SK-N-SH treated with all-trans-retinoic acid at 6 μM for 48 hours (cell line): Measurements from ENCODE around the gene UAP1.
"Not testable (repeated sequence)": the region's sequence is repeated elsewhere in the genome, so short reads cannot be mapped to it uniquely, and the experiment has no call there.

Experiments
- ATAC-seq: fragments of 200-7000 bp; cut with Tn5 transposase; 3 replicates; pipeline ENCODE4 v1.9.1; 2020; ENCODE audit warnings: mild to moderate bottlenecking, moderate library complexity
- ARNTL ChIP-seq: fragments of 450-650 bp; formaldehyde crosslinking; IDR thresholded peaks from 2 replicates; pipeline ENCODE4 v1.5.0; 2020; ENCODE audit warnings: low read depth, mild to moderate bottlenecking, moderate library complexity, borderline replicate concordance
- BACH2 ChIP-seq: fragments of 250-450 bp; sonication (Bioruptor Pico); IDR thresholded peaks from 2 replicates; pipeline ENCODE4 v1.9.0; 2021; ENCODE audit warnings: mild to moderate bottlenecking, borderline replicate concordance
- CSDC2 ChIP-seq: fragments of 250-450 bp; sonication (Bioruptor Pico); IDR thresholded peaks from 2 replicates; pipeline ENCODE4 v1.5.0; 2020; ENCODE audit warnings: mild to moderate bottlenecking, moderate library complexity
- CSRNP3 ChIP-seq: fragments of 250-450 bp; sonication (Bioruptor Pico); IDR thresholded peaks from 2 replicates; pipeline ENCODE4 v1.5.1; 2021; ENCODE audit warnings: mild to moderate bottlenecking, moderate library complexity
- ESRRG ChIP-seq: fragments of 250-450 bp; sonication (Bioruptor Pico); IDR thresholded peaks from 2 replicates; pipeline ENCODE4 v1.6.1; 2021; ENCODE audit warnings: mild to moderate bottlenecking
- GLIS3 ChIP-seq: fragments of 250-450 bp; sonication (Bioruptor Pico); IDR thresholded peaks from 2 replicates; pipeline ENCODE4 v1.5.0; 2020; ENCODE audit warnings: mild to moderate bottlenecking, moderate library complexity
- ISL1 ChIP-seq: fragments of 250-450 bp; sonication (Bioruptor Pico); IDR thresholded peaks from 2 replicates; pipeline ENCODE4 v2.1.2; 2022; ENCODE audit warnings: mild to moderate bottlenecking, moderate library complexity
- OSR1 ChIP-seq: fragments of 250-450 bp; sonication (Bioruptor Pico); IDR thresholded peaks from 2 replicates; pipeline ENCODE4 v1.8.0; 2022; ENCODE audit warnings: moderate library complexity, mild to moderate bottlenecking, inconsistent platforms
- POU6F1 ChIP-seq: fragments of 250-450 bp; sonication (Bioruptor Pico); IDR thresholded peaks from 2 replicates; pipeline ENCODE4 v1.8.0; 2021; ENCODE audit warnings: low read depth, mild to moderate bottlenecking, moderate library complexity, borderline replicate concordance
- PPARA ChIP-seq: fragments of 250-450 bp; sonication (Bioruptor Pico); IDR thresholded peaks from 2 replicates; pipeline ENCODE4 v1.5.0; 2020; ENCODE audit warnings: mild to moderate bottlenecking, borderline replicate concordance
- RARB ChIP-seq: fragments of 250-450 bp; sonication (Bioruptor Pico); IDR thresholded peaks from 2 replicates; pipeline ENCODE4 v1.8.0; 2021; ENCODE audit warnings: mild to moderate bottlenecking, moderate library complexity
- SNAI2 ChIP-seq: fragments of 250-450 bp; sonication (Bioruptor Pico); IDR thresholded peaks from 2 replicates; pipeline ENCODE4 v1.5.0; 2020; ENCODE audit warnings: mild to moderate bottlenecking, moderate library complexity
- TCF4 ChIP-seq: fragments of 250-450 bp; sonication (Bioruptor Pico); IDR thresholded peaks from 2 replicates; pipeline ENCODE4 v1.8.0; 2021; ENCODE audit warnings: mild to moderate bottlenecking, moderate library complexity, borderline replicate concordance
- TOX ChIP-seq: fragments of 250-450 bp; sonication (Bioruptor Pico); IDR thresholded peaks from 2 replicates; pipeline ENCODE4 v1.8.0; 2021; ENCODE audit warnings: mild to moderate bottlenecking, moderate library complexity, borderline replicate concordance
- ZFP3 ChIP-seq: fragments of 250-450 bp; sonication (Bioruptor Pico); IDR thresholded peaks from 2 replicates; pipeline ENCODE4 v1.5.0; 2020; ENCODE audit warnings: mild to moderate bottlenecking, moderate library complexity
- ZFP30 ChIP-seq: fragments of 450-650 bp; formaldehyde crosslinking; IDR thresholded peaks from 2 replicates; pipeline ENCODE4 v1.5.0; 2022; ENCODE audit warnings: mild to moderate bottlenecking, moderate library complexity
- ZNF565 ChIP-seq: fragments of 450-650 bp; formaldehyde crosslinking; conservative IDR thresholded peaks from 2 replicates; pipeline ENCODE4 v1.5.0; 2020; ENCODE audit warnings: low read depth, mild to moderate bottlenecking, moderate library complexity
- TF ChIP-seq, protein P1 (sequence below): fragments of 250-450 bp; sonication (Bioruptor Pico); IDR thresholded peaks from 2 replicates; pipeline ENCODE4 v1.5.0; 2020; ENCODE audit warnings: mild to moderate bottlenecking, moderate library complexity
- TF ChIP-seq, protein P2 (sequence below): fragments of 250-450 bp; sonication (Bioruptor Pico); IDR thresholded peaks from 2 replicates; pipeline ENCODE4 v1.8.0; 2020; ENCODE audit warnings: mild to moderate bottlenecking, moderate library complexity, borderline replicate concordance

The UAP1 gene

GRCh38 chr1:162570718-162571117, 9.2 kb downstream of the UAP1 start:
- no peak for ATAC-seq
- no peak for TF ChIP-seq CSDC2
- no peak for TF ChIP-seq TCF4 (CRISPR knock-in tag)
- TF ChIP-seq ZFP3 (CRISPR knock-in tag), result no peak
- no peak for TF ChIP-seq PPARA (CRISPR knock-in tag)
- no peak for TF ChIP-seq ARNTL (CRISPR knock-in tag)
- TF ChIP-seq, protein P1, sequence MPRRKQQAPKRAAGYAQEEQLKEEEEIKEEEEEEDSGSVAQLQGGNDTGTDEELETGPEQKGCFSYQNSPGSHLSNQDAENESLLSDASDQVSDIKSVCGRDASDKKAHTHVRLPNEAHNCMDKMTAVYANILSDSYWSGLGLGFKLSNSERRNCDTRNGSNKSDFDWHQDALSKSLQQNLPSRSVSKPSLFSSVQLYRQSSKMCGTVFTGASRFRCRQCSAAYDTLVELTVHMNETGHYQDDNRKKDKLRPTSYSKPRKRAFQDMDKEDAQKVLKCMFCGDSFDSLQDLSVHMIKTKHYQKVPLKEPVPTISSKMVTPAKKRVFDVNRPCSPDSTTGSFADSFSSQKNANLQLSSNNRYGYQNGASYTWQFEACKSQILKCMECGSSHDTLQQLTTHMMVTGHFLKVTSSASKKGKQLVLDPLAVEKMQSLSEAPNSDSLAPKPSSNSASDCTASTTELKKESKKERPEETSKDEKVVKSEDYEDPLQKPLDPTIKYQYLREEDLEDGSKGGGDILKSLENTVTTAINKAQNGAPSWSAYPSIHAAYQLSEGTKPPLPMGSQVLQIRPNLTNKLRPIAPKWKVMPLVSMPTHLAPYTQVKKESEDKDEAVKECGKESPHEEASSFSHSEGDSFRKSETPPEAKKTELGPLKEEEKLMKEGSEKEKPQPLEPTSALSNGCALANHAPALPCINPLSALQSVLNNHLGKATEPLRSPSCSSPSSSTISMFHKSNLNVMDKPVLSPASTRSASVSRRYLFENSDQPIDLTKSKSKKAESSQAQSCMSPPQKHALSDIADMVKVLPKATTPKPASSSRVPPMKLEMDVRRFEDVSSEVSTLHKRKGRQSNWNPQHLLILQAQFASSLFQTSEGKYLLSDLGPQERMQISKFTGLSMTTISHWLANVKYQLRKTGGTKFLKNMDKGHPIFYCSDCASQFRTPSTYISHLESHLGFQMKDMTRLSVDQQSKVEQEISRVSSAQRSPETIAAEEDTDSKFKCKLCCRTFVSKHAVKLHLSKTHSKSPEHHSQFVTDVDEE (CRISPR knock-in tag), result no peak
- TF ChIP-seq OSR1 (CRISPR knock-in tag), result no peak
- TF ChIP-seq ZNF565 (CRISPR knock-in tag), result no peak
- TF ChIP-seq, protein P2, sequence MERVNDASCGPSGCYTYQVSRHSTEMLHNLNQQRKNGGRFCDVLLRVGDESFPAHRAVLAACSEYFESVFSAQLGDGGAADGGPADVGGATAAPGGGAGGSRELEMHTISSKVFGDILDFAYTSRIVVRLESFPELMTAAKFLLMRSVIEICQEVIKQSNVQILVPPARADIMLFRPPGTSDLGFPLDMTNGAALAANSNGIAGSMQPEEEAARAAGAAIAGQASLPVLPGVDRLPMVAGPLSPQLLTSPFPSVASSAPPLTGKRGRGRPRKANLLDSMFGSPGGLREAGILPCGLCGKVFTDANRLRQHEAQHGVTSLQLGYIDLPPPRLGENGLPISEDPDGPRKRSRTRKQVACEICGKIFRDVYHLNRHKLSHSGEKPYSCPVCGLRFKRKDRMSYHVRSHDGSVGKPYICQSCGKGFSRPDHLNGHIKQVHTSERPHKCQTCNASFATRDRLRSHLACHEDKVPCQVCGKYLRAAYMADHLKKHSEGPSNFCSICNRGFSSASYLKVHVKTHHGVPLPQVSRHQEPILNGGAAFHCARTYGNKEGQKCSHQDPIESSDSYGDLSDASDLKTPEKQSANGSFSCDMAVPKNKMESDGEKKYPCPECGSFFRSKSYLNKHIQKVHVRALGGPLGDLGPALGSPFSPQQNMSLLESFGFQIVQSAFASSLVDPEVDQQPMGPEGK (CRISPR knock-in tag), result no peak

DNA sequence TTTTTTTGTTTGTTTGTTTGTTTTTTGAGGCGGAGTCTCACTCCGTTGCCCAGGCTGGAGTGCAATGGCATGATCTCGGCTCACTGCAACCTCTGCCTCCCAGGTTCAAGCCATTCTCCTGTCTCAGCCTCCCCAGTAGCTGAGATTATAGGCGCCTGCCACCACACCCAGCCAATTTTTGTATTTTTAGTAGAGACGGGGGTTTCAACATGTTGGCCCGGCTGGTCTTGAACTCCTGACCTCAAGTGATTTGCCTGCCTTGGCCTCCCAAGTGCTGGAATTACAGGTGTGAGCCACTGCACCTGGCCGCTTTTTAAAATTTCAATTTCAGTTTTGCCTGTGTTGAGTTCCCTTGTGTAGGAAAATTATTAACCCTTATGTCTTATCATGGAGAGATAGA, 9.6 kb downstream of the UAP1 start:
- ATAC-seq, result not testable (repeated sequence)

DNA sequence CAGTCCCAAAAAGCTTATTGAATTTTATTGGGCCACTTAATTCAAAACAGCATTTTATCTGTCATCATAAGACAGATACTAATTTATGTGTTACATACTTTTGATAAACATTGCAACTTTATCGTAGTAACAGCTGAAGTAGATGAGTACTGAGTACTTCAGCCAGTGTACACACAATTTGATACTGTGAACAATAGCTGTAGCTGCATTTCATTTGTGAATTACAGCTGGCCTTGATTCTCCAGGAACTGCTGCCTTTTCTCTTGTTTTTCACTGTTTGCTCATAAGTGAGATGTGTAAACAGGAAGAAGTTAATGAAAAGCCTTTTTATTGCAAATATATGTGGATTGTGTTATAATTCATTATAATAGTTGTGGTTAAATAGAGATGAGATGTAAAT, 10.2 kb downstream of the UAP1 start:
- peak; percentile 43; the same call in 2 of the 3 replicates for ATAC-seq
- TF ChIP-seq BACH2 (CRISPR knock-in tag) (no peak), GLIS3 (CRISPR knock-in tag) (no peak), ZNF565 (CRISPR knock-in tag) (no peak), RARB (CRISPR knock-in tag) (no peak), PPARA (CRISPR knock-in tag) (no peak), ARNTL (CRISPR knock-in tag) (no peak), ZFP3 (CRISPR knock-in tag) (no peak), POU6F1 (CRISPR knock-in tag) (no peak), OSR1 (CRISPR knock-in tag) (no peak), CSRNP3 (CRISPR knock-in tag) (no peak), TCF4 (CRISPR knock-in tag) (no peak), ESRRG (no peak), ZFP30 (CRISPR knock-in tag) (no peak), SNAI2 (no peak), ISL1 (CRISPR knock-in tag) (no peak), CSDC2 (no peak), TOX (CRISPR knock-in tag) (no peak)
- TF ChIP-seq, protein P1 (CRISPR knock-in tag), result no peak
